Hematopoietic multipotent progenitor cell treated with erythropoietin and hydrocortisone succinate and interleukin-3 and kit ligand, for 4 days (in vitro differentiated cells): ENCODE results near the gene HSPA4L.
A peak's percentile ranks its signal among the peaks of the same experiment; 100 is the strongest.

Source experiments
- DNase-seq: peaks from one replicate; pipeline ENCODE4 v3.0.0-alpha.2; 2015

The HSPA4L gene

GRCh38 chr4:127782275-127783025 is at the start of gene HSPA4L:
Gene HSPA4L (plus strand): TSS chr4:127782322. CDS start chr4:127782551, 229 bp downstream.
- DNase-seq, result peak; percentile 77

- DNase-seq, result peak; percentile 77
Measured at GRCh38 chr4:127732623-127733328, 49.3 kb upstream of the HSPA4L start.

GRCh38 chr4:127734976-127735375 is 47.1 kb upstream of the HSPA4L start:
- no peak for DNase-seq

- DNase-seq, result peak; percentile 4
Measured at GRCh38 chr4:127737295-127737694, 44.8 kb upstream of the HSPA4L start.

GRCh38 chr4:127741247-127741646 is 40.9 kb upstream of the HSPA4L start:
- DNase-seq, result no peak

GRCh38 chr4:127747883-127748282 is 34.2 kb upstream of the HSPA4L start:
- DNase-seq, result no peak

- no peak for DNase-seq
Measured at GRCh38 chr4:127748957-127749356, 33.2 kb upstream of the HSPA4L start.

- no peak for DNase-seq
Measured at GRCh38 chr4:127756906-127757305, 25.2 kb upstream of the HSPA4L start.

GRCh38 chr4:127759228-127759820 is 22.8 kb upstream of the HSPA4L start:
- DNase-seq, result no peak

- no peak for DNase-seq
Measured at GRCh38 chr4:127759893-127760292, 22.2 kb upstream of the HSPA4L start.

GRCh38 chr4:127771535-127772275 is 10.4 kb upstream of the HSPA4L start:
- peak; percentile 32 for DNase-seq

- DNase-seq, result no peak
Measured at GRCh38 chr4:127772769-127773671, 9.1 kb upstream of the HSPA4L start.

- no peak for DNase-seq
Measured at GRCh38 chr4:127775843-127776242, 6.3 kb upstream of the HSPA4L start.

GRCh38 chr4:127776620-127777019 is 5.5 kb upstream of the HSPA4L start:
- DNase-seq, result no peak

GRCh38 chr4:127777487-127777886 is 4.6 kb upstream of the HSPA4L start:
- no peak for DNase-seq

- DNase-seq, result no peak
Measured at GRCh38 chr4:127778102-127778501, 4.0 kb upstream of the HSPA4L start.

GRCh38 chr4:127780598-127780997 is 1.5 kb upstream of the HSPA4L start:
- no peak for DNase-seq

- no peak for DNase-seq
Measured at GRCh38 chr4:127781300-127782024, 660 bp upstream of the HSPA4L start.

- peak; percentile 92 for DNase-seq
Measured at GRCh38 chr4:127782025-127782274, 172 bp upstream of the HSPA4L start.

- DNase-seq, result no peak
Measured at GRCh38 chr4:127783026-127783769, 1.1 kb downstream of the HSPA4L start.
